GM12865 (cell line): ENCODE results near the gene PHF13.
"Not testable (repeated sequence)": the region's sequence is repeated elsewhere in the genome, so short reads cannot be mapped to it uniquely, and the experiment has no call there.

Source experiments
- DNase-seq: peaks from one replicate; pipeline ENCODE4 v3.0.0; 2010; ENCODE audit warnings: low read depth
- H3K4me3 ChIP-seq: 2 replicates; pipeline ENCODE4 v1.5.1; 2011; ENCODE audit warnings: mild to moderate bottlenecking, low read depth, low read length, control low read depth
- TF ChIP-seq, protein P1 (sequence below): IDR thresholded peaks from 2 replicates; pipeline ENCODE4 v1.5.1; 2011; ENCODE audit warnings: low read length, control low read depth, low read depth, inconsistent platforms; ENCODE audit not compliant: insufficient read depth; ENCODE audit errors: missing control alignments

The PHF13 gene

DNA sequence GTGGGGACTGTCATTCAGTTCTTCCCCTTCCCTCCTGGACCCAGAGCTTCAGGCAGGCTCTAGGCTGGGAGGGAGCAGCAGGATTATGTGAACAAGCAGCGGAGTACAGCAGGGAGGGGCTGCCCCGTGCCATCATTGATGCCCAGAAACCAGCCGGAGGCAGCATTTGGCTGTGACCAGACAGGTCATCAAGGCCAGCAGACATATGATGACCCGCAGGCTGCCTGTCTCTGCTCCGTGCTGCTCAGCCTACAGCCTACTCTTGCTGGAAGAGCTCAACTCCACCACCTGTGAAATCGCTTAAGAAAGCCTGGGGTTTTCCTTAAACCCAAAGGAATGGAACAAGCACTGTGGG is 15.8 kb upstream of the PHF13 start:
- no peak for DNase-seq
- TF ChIP-seq, protein P1, sequence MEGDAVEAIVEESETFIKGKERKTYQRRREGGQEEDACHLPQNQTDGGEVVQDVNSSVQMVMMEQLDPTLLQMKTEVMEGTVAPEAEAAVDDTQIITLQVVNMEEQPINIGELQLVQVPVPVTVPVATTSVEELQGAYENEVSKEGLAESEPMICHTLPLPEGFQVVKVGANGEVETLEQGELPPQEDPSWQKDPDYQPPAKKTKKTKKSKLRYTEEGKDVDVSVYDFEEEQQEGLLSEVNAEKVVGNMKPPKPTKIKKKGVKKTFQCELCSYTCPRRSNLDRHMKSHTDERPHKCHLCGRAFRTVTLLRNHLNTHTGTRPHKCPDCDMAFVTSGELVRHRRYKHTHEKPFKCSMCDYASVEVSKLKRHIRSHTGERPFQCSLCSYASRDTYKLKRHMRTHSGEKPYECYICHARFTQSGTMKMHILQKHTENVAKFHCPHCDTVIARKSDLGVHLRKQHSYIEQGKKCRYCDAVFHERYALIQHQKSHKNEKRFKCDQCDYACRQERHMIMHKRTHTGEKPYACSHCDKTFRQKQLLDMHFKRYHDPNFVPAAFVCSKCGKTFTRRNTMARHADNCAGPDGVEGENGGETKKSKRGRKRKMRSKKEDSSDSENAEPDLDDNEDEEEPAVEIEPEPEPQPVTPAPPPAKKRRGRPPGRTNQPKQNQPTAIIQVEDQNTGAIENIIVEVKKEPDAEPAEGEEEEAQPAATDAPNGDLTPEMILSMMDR, result no peak
- no peak overlapping the region for H3K4me3 ChIP-seq

DNA sequence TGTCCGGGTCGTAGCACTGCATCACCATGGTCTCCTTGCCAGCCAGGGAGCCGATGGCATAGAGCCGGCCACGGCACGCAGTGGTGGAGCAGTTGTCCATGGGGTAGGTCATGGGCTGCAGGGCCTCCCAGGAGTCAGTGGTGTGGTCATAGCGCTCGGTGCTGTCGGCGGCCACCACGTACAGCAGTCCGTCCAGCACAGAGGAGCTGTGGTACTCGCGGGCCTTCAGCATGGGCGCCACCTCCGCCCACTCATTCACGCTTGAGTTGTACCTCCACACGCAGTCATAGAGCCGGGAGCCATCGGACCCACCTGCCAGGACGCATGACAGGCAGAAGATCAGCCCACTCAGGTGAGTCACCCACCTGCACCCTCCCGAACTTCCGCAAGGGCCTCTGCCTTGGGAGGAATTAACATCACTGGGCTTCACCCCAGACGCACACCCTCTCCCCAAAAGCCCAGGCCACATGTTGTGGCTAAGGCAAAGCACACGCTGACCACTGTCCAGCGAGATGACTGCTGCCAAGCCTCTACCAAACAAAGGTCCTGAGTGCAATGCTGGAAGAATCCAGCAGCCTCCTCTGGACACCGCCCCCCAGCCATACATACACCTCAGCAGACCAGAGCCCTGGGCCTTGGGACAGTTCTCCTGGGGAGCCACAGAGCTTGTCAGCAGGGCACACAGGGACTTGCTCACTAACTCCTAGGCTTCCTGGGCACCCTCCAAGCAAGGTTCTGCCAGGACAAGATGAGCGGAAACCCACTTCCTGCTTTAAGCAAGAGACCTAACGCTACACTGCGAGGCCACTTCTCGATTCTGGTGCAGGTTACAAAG is 14.2 kb upstream of the PHF13 start:
- H3K4me3 ChIP-seq, result peak overlapping the region; percentile 75
- TF ChIP-seq, protein P1, result no peak
- peak; percentile 63 for DNase-seq

DNA sequence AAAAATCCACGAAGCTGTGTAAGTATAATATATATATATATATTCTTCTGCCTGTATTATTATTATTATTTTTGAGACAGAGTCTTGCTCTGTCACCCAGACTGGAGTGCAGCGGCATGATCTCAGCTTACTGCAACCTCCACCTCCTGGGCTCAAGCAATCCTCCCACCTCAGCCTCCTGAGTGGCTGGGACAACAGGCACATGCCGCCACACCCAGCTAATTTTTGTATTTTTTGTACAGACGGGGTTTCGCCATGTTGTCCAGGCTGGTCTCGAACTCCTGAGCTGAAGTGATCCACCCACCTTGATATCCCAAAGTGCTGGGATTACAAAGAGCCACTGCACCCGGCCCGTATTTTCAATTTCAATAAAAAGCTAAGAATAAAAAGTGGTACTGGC is 13.5 kb upstream of the PHF13 start:
- DNase-seq, result not testable (repeated sequence)
- peak overlapping the region; percentile 75 for H3K4me3 ChIP-seq

DNA sequence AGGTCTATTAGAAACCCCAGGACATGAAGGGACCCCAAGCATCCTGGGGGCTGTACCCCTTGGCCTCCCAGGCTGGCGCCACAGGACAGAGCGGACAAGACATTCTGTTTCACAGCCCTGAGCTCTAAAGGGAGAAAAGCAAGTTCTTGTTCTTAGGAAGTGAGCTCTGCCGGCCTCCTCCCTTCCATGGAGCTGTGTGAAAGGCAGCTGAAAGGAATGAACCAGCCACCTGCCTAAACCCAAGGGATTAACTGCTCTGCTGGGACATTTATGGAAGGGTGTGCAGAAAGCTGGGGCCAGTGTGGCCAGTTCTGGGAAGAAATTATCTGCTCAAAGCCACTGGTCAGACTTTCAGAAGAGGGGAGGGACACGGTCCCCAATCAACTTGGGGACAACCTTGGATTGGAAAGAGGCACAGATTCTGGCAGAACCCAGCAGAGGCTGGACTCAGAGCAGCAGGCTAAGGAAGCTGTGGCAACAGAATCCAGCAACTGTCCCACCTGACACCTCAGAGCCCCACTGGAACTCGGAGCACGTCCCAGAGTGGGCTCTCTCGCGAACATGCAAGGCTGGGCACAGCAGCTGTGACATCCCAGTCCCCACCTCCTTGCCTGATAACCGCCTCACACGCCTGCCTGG is 13.0 kb upstream of the PHF13 start:
- H3K4me3 ChIP-seq, result peak overlapping the region; percentile 75
- TF ChIP-seq, protein P1, result no peak
- no peak for DNase-seq

DNA sequence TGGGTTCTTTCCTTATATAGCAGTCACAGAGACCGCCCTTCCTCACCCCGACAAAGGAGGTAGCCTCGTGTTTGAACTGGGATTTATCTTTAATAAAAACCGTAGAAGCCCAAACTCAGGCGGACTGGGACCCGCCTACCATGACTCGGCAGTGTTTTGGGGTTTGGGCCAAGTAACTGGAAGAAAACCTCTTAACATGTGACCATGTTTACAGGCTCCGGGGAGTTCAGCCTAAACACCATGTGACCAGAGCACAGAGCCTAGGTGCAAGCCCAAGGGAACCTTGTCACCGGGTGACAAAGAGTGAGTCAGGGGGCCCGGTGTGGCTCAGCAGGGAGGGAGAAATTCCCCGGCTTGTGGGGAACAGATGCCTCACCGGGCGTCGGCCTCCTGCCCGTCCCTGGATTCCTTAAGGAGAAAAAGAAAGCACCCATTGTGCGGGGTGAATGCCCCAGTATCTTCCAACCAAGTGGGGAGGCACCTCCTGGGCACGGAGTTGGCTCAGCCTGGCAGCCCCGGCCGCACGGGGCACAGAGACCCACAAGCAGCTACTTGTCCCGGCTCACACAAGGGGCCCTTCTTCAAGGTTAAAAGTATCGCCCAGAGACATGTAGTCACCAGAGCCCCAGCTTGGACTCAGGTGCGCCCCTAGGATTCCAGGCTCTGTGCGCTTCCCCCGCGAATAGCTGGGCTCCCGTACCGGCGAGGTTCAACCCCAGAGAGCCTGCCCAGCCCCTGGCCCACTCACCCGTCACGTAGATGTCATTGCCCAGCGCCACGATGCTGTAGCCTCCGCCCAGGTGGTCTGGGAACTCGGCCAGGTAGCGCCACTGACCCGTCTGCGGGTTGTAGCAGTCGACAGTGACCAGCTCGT is 12.2 kb upstream of the PHF13 start:
- DNase-seq, result peak; percentile 77
- H3K4me3 ChIP-seq, result peak overlapping the region; percentile 75
- TF ChIP-seq, protein P1, result no peak

DNA sequence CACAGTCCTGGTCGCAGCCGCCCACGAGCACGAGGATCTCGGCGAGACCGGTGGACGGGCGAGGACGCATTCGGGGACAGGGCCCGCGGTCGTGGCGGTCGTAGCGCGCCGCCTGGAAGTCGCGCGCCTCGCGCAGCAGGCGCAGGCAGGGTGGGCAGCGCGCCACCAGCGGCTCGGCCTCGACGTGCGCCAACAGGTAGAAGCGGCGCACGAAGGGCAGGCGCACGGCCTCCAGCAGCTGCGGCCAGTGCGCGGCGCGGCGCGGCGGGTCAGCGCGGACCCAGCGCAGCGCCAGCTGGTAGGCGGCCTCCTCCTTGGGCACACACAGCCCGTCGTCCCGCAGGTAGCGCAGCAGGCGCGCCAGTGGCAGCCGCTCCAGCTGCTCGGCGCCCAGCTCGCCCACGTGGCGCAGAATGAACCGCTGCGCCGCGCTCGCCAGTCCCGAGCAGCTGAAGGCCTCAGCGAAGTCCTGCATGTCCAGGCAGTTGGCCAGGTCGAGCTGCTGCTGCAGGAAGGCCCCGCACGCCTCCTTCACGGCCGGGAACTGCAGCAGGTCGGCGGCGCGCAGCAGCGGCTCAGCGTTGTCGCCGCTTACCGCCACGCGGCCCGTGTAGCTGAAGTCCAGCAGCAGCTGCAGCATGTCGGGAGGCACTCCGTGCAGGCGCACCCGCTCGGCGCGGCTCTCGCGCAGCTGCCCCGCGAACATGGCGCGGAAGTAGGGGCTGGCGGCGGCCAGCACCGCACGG is 11.4 kb upstream of the PHF13 start:
- peak overlapping the region; percentile 75 for H3K4me3 ChIP-seq
- TF ChIP-seq, protein P1, result no peak
- peak; percentile 55 for DNase-seq
